GM12892 (cell line): ENCODE measurements around the gene ATXN10.

Experiments
- POLR2A ChIP-seq: IDR thresholded peaks from 2 replicates; pipeline ENCODE4 v1.6.1; 2011; ENCODE audit warnings: low read depth, low read length, control low read depth
- POLR2AphosphoS5 ChIP-seq: IDR thresholded peaks from 2 replicates; pipeline ENCODE4 v1.6.1; 2011; ENCODE audit warnings: low read depth, low read length, control low read depth

- no peak for TF ChIP-seq POLR2A
- no peak for TF ChIP-seq POLR2AphosphoS5
Measured at GRCh38 chr22:45636683-45637082, 35.0 kb upstream of the ATXN10 start.
